ENCODE data around the gene MNX1. TPM values are rescaled to one million over a fixed set of nuclear protein-coding genes. Genes with fewer than 3 reads are reported as not detected.

The MNX1 gene
- total RNA-seq, 1 donor from 2014 or later: 2.1 TPM

GRCh38 chr7:157005456-157006204 lies 4.8 kb downstream of the MNX1 start:
- TF ChIP-seq CTCF (conservative IDR thresholded peaks at IDR 0.05; ENCODE audit: low read depth, low read length): no peak
- no peak overlapping the region for H3K4me3 ChIP-seq (ENCODE audit: low read depth, low read length)
- DNase-seq (ENCODE audit: low read depth): no peak

GRCh38 chr7:157004521-157005455 lies 5.7 kb downstream of the MNX1 start:
- H3K4me3 ChIP-seq (ENCODE audit: low read depth, low read length): no peak overlapping the region
- no peak for DNase-seq (ENCODE audit: low read depth)
- no peak for TF ChIP-seq CTCF (conservative IDR thresholded peaks at IDR 0.05; ENCODE audit: low read depth, low read length)

GRCh38 chr7:157003756-157004520 lies 6.5 kb downstream of the MNX1 start:
- TF ChIP-seq CTCF (conservative IDR thresholded peaks at IDR 0.05; ENCODE audit: low read depth, low read length): no peak
- no peak overlapping the region for H3K4me3 ChIP-seq (ENCODE audit: low read depth, low read length)
- DNase-seq (ENCODE audit: low read depth): no peak

GRCh38 chr7:157003445-157003755 lies 7.1 kb downstream of the MNX1 start:
- no peak overlapping the region for H3K4me3 ChIP-seq (ENCODE audit: low read depth, low read length)
- no peak for TF ChIP-seq CTCF (conservative IDR thresholded peaks at IDR 0.05; ENCODE audit: low read depth, low read length)
- no peak for DNase-seq (ENCODE audit: low read depth)

- DNase-seq (ENCODE audit: low read depth): no peak
- no peak overlapping the region for H3K4me3 ChIP-seq (ENCODE audit: low read depth, low read length)
- TF ChIP-seq CTCF (conservative IDR thresholded peaks at IDR 0.05; ENCODE audit: low read depth, low read length): no peak
These were observed 7.5 kb downstream of the MNX1 start for GRCh38 chr7:157002819-157003421.

GRCh38 chr7:157001920-157002818 lies 8.3 kb downstream of the MNX1 start:
- TF ChIP-seq CTCF (conservative IDR thresholded peaks at IDR 0.05; ENCODE audit: low read depth, low read length): no peak
- DNase-seq (ENCODE audit: low read depth): no peak
- no peak overlapping the region for H3K4me3 ChIP-seq (ENCODE audit: low read depth, low read length)
